Vagina (tissue), 2 donors: ENCODE data around the gene TLE3.

Source experiments
- CTCF ChIP-seq, 3 experiments: fragments of 450-650 bp in 2 of 3; fragments of 200-600 bp in 1 of 3; sonication (generic) in 1 of 3; IDR thresholded peaks; one replicate each; pipeline ENCODE4 v1.5.1; 2017 to 2019; ENCODE audit warnings: antibody characterized with exemption in 3 of 3, mild to moderate bottlenecking in 2 of 3, moderate library complexity in 2 of 3
- POLR2A ChIP-seq, 2 donors: fragments of 450-650 bp; IDR thresholded peaks; one replicate each; pipeline ENCODE4 v1.6.1; 2017; ENCODE audit warnings: antibody characterized with exemption in 2 of 2, mild to moderate bottlenecking in 2 of 2, moderate library complexity in 2 of 2
- POLR2AphosphoS5 ChIP-seq, 2 donors: sonication (generic); formaldehyde crosslinking; IDR thresholded peaks; one replicate each; pipeline ENCODE4 v1.9.0; 2017; ENCODE audit warnings: antibody characterized with exemption in 2 of 2, mild to moderate bottlenecking in 2 of 2, low read depth in 1 of 2; ENCODE audit not compliant: insufficient read depth in 1 of 2

- TF ChIP-seq CTCF (IDR thresholded peaks at IDR 0.05) (no peak), POLR2AphosphoS5 (IDR thresholded peaks at IDR 0.05; ENCODE audit: insufficient read depth in 1 of 2, low read depth in 1 of 2) (no peak), POLR2A (IDR thresholded peaks at IDR 0.05) (no peak)
These were observed 91.2 kb downstream of the TLE3 start for GRCh38 chr15:70006259-70007147.
